ENCODE measurements around the gene CELSR3.

CELSR3 gene

GRCh38 chr3:48623851-48624547, 38.7 kb downstream of the CELSR3 start:
- DNase-seq (ENCODE audit: low read depth in 1 of 2, low spot score in 1 of 2): no peak
- H3K27ac ChIP-seq (replicated peaks): 0 out of 2 replicates have a peak overlapping the region, but pooled peaks have one; percentile 7
- no peaks in the 10 kb centered on the region for H3K27me3 ChIP-seq (ENCODE audit: insufficient read depth, poor library complexity, severe bottlenecking)
- H3K4me3 ChIP-seq (replicated peaks; ENCODE audit: insufficient read depth, low read length): no peak overlapping the region
- TF ChIP-seq POLR2AphosphoS5 (IDR thresholded peaks at IDR 0.05; ENCODE audit: low read depth) (no peak), CTCF (IDR thresholded peaks at IDR 0.05; ENCODE audit: insufficient read depth, low read length) (no peak), GABPA (IDR thresholded peaks at IDR 0.05; ENCODE audit: low read depth) (no peak), SPI1 (IDR thresholded peaks at IDR 0.05; ENCODE audit: borderline replicate concordance, low read depth) (no peak)
- TF ChIP-seq, protein P1, sequence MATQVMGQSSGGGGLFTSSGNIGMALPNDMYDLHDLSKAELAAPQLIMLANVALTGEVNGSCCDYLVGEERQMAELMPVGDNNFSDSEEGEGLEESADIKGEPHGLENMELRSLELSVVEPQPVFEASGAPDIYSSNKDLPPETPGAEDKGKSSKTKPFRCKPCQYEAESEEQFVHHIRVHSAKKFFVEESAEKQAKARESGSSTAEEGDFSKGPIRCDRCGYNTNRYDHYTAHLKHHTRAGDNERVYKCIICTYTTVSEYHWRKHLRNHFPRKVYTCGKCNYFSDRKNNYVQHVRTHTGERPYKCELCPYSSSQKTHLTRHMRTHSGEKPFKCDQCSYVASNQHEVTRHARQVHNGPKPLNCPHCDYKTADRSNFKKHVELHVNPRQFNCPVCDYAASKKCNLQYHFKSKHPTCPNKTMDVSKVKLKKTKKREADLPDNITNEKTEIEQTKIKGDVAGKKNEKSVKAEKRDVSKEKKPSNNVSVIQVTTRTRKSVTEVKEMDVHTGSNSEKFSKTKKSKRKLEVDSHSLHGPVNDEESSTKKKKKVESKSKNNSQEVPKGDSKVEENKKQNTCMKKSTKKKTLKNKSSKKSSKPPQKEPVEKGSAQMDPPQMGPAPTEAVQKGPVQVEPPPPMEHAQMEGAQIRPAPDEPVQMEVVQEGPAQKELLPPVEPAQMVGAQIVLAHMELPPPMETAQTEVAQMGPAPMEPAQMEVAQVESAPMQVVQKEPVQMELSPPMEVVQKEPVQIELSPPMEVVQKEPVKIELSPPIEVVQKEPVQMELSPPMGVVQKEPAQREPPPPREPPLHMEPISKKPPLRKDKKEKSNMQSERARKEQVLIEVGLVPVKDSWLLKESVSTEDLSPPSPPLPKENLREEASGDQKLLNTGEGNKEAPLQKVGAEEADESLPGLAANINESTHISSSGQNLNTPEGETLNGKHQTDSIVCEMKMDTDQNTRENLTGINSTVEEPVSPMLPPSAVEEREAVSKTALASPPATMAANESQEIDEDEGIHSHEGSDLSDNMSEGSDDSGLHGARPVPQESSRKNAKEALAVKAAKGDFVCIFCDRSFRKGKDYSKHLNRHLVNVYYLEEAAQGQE (IDR thresholded peaks at IDR 0.05; ENCODE audit: insufficient replicate concordance, low read depth): no peak

GRCh38 chr3:48621461-48621869, 41.2 kb downstream of the CELSR3 start, which contains the start of gene TMEM89:
TMEM89 (minus strand) TSS chr3:48621769; CDS start chr3:48621756, 13 bp downstream.
- H3K4me3 ChIP-seq (replicated peaks; ENCODE audit: insufficient read depth, low read length): no peak within 1 kb of the TSS
- H3K27ac ChIP-seq (replicated peaks): no peak within 1 kb of the TSS
- TF ChIP-seq GABPA (IDR thresholded peaks at IDR 0.05; ENCODE audit: low read depth) (no peak), POLR2AphosphoS5 (IDR thresholded peaks at IDR 0.05; ENCODE audit: low read depth) (no peak), SPI1 (IDR thresholded peaks at IDR 0.05; ENCODE audit: borderline replicate concordance, low read depth) (no peak), CTCF (IDR thresholded peaks at IDR 0.05; ENCODE audit: insufficient read depth, low read length) (no peak)
- TF ChIP-seq, protein P1 (IDR thresholded peaks at IDR 0.05; ENCODE audit: insufficient replicate concordance, low read depth): no peak
- no peaks in the 10 kb centered on the region for H3K27me3 ChIP-seq (ENCODE audit: insufficient read depth, poor library complexity, severe bottlenecking)
- DNase-seq (ENCODE audit: low read depth in 1 of 2, low spot score in 1 of 2): no peak

GRCh38 chr3:48619541-48620524, 42.9 kb downstream of the CELSR3 start:
- no peak overlapping the region for H3K27ac ChIP-seq (replicated peaks)
- DNase-seq (ENCODE audit: low read depth in 1 of 2, low spot score in 1 of 2): no peak
- TF ChIP-seq GABPA (IDR thresholded peaks at IDR 0.05; ENCODE audit: low read depth) (no peak), POLR2AphosphoS5 (IDR thresholded peaks at IDR 0.05; ENCODE audit: low read depth) (no peak), CTCF (IDR thresholded peaks at IDR 0.05; ENCODE audit: insufficient read depth, low read length) (no peak), SPI1 (IDR thresholded peaks at IDR 0.05; ENCODE audit: borderline replicate concordance, low read depth) (no peak)
- TF ChIP-seq, protein P1 (IDR thresholded peaks at IDR 0.05; ENCODE audit: insufficient replicate concordance, low read depth): no peak

More at GRCh38 chr3:48619541-48620524, 42.9 kb downstream of the CELSR3 start:
- Histone ChIP-seq H3K27me3 (ENCODE audit: insufficient read depth, poor library complexity, severe bottlenecking) (no peaks in the 10 kb centered on the region), H3K4me3 (replicated peaks; ENCODE audit: insufficient read depth, low read length) (no peak overlapping the region)

Data from HL-60 (cell line).